Vagina (tissue), 2 donors: ENCODE results near the gene NUP205. TPM values are rescaled to one million over a fixed set of nuclear protein-coding genes. Genes with fewer than 3 reads are reported as not detected.
"Not testable (repeated sequence)": the region's sequence is repeated elsewhere in the genome, so short reads cannot be mapped to it uniquely, and the experiment has no call there.

Source experiments
- DNase-seq, 2 donors: peaks; one replicate each; pipeline ENCODE4 v3.0.0-alpha.2; 2017; ENCODE audit errors: extremely low spot score in 2 of 2
- H3K27ac ChIP-seq: fragments of 200-600 bp; sonication (generic); one replicate; pipeline ENCODE4 v1.5.1; 2019
- H3K27me3 ChIP-seq: fragments of 200-600 bp; sonication (generic); one replicate; pipeline ENCODE4 v1.5.1; 2019
- H3K36me3 ChIP-seq, 2 donors: fragments of 200-600 bp; sonication (generic); one replicate each; pipeline ENCODE4 v1.5.1; 2017 to 2019
- H3K4me1 ChIP-seq: fragments of 200-600 bp; sonication (generic); one replicate; pipeline ENCODE4 v1.5.1; 2019
- H3K4me3 ChIP-seq, 2 donors: fragments of 200-600 bp; sonication (generic); 1 replicate in 1 of 2; 2 replicates in 1 of 2; pipeline ENCODE4 v1.5.1; 2016 to 2019
- H3K9me3 ChIP-seq: fragments of 200-600 bp; sonication (generic); one replicate; pipeline ENCODE4 v1.5.1; 2019
- CTCF ChIP-seq, 3 experiments: fragments of 450-650 bp in 2 of 3; fragments of 200-600 bp in 1 of 3; sonication (generic) in 1 of 3; IDR thresholded peaks; one replicate each; pipeline ENCODE4 v1.5.1; 2017 to 2019; ENCODE audit warnings: antibody characterized with exemption in 3 of 3, mild to moderate bottlenecking in 2 of 3, moderate library complexity in 2 of 3
- POLR2A ChIP-seq, 2 donors: fragments of 450-650 bp; IDR thresholded peaks; one replicate each; pipeline ENCODE4 v1.6.1; 2017; ENCODE audit warnings: antibody characterized with exemption in 2 of 2, mild to moderate bottlenecking in 2 of 2, moderate library complexity in 2 of 2
- POLR2AphosphoS5 ChIP-seq, 2 donors: sonication (generic); formaldehyde crosslinking; IDR thresholded peaks; one replicate each; pipeline ENCODE4 v1.9.0; 2017; ENCODE audit warnings: antibody characterized with exemption in 2 of 2, mild to moderate bottlenecking in 2 of 2, low read depth in 1 of 2; ENCODE audit not compliant: insufficient read depth in 1 of 2
- intact Hi-C: fragments of 100-400 bp; cut with DNase I; formaldehyde crosslinking; loops from one replicate; pipeline ENCODE4 v1.15.1; 2023
- total RNA-seq: library from RNA; depleted of rRNA; stranded (reverse); fragments of >200 nt; gene quantifications from one replicate; pipeline ENCODE4 v1.2.3, GENCODE V29; 2016

Gene NUP205
- total RNA-seq, 1 donor from 2014 or later = 28.2 TPM

GRCh38 chr7:135665042-135665441 lies 107.3 kb downstream of the NUP205 start:
- DNase-seq = no peak
- no peaks in the 10 kb centered on the region for H3K27me3 ChIP-seq
- H3K27ac ChIP-seq = no peak overlapping the region
- H3K4me1 ChIP-seq = peaks cover 42% of the 10 kb centered on the region
- H3K4me3 ChIP-seq = no peak overlapping the region
- TF ChIP-seq POLR2A (IDR thresholded peaks at IDR 0.05) (no peak), CTCF (IDR thresholded peaks at IDR 0.05) (no peak), POLR2AphosphoS5 (IDR thresholded peaks at IDR 0.05; ENCODE audit: insufficient read depth in 1 of 2, low read depth in 1 of 2) (no peak)
- no peaks in the 10 kb centered on the region for H3K36me3 ChIP-seq
- intact Hi-C loops = loop anchor here (10.0 kb wide), 1 partner anchor 340 kb away; no protein-coding TSS in a partner anchor
- H3K9me3 ChIP-seq = no peaks in the 10 kb centered on the region

- H3K4me3 ChIP-seq = no peak overlapping the region
- intact Hi-C loops = loop anchor here (10.0 kb wide), 1 partner anchor 339 kb away; no protein-coding TSS in a partner anchor
- DNase-seq = no peak
- H3K36me3 ChIP-seq = no peaks in the 10 kb centered on the region
- no peak for TF ChIP-seq POLR2AphosphoS5 (IDR thresholded peaks at IDR 0.05; ENCODE audit: insufficient read depth in 1 of 2, low read depth in 1 of 2)
- TF ChIP-seq POLR2A (IDR thresholded peaks at IDR 0.05) = no peak
- TF ChIP-seq CTCF (IDR thresholded peaks at IDR 0.05) = no peak
- H3K4me1 ChIP-seq = peaks cover 53% of the 10 kb centered on the region
- no peaks in the 10 kb centered on the region for H3K27me3 ChIP-seq
- H3K27ac ChIP-seq = no peak overlapping the region
- H3K9me3 ChIP-seq = no peaks in the 10 kb centered on the region
Measured at GRCh38 chr7:135666156-135666555, 108.4 kb downstream of the NUP205 start.

DNA sequence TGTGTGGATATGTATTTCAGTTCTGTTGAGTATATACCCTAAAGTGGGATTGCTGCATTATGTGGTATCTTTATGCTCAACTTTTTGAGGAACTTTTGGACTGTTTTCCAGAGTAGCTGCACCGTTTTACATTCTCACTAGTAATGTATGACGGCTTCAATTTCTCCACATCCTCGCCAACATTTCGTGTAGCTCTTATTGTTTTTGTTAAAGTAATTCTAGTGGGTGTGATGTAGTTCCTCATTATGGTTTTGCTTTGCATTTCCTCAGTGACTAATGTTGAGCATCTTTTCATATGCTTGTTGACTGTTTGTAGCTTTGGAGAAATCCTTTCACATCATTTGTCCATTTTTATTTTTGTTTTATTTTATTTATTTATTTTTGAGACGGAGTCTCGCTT lies 109.1 kb downstream of the NUP205 start:
- Histone ChIP-seq H3K27me3 (no peaks in the 10 kb centered on the region), H3K4me1 (peaks cover 55% of the 10 kb centered on the region), H3K4me3 (no peak overlapping the region), H3K36me3 (no peaks in the 10 kb centered on the region), H3K27ac (no peak overlapping the region), H3K9me3 (no peaks in the 10 kb centered on the region)
- intact Hi-C loops = loop anchor here (10.0 kb wide), 1 partner anchor 338 kb away; no protein-coding TSS in a partner anchor
- TF ChIP-seq POLR2AphosphoS5 (IDR thresholded peaks at IDR 0.05; ENCODE audit: insufficient read depth in 1 of 2, low read depth in 1 of 2) (no peak), CTCF (IDR thresholded peaks at IDR 0.05) (no peak), POLR2A (IDR thresholded peaks at IDR 0.05) (no peak)
- DNase-seq = no peak

DNA sequence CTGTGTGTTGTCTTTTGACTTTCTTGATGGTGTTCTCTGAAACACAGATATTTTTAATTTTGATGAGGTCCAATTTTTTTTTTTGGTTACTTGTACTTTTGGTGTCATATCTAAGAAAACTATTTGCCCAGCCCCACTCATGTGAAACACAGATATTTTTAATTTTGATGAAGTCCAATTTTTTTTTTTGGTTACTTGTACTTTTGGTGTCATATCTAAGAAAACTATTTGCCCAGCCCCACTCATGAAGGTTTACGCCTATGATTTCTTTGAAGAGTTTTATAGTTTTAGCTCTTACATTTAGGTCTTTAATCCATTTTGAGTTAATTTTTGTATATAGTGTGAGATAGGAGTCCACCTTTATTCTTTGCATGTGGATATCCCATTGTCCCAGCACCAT lies 109.9 kb downstream of the NUP205 start:
- DNase-seq, H3K36me3 ChIP-seq, H3K4me3 ChIP-seq, H3K27ac ChIP-seq, H3K9me3 ChIP-seq, H3K27me3 ChIP-seq: not testable (repeated sequence)
- intact Hi-C loops = loop anchor here (10.0 kb wide), 1 partner anchor 337 kb away; no protein-coding TSS in a partner anchor
- H3K4me1 ChIP-seq = peaks cover 56% of the 10 kb centered on the region

DNA sequence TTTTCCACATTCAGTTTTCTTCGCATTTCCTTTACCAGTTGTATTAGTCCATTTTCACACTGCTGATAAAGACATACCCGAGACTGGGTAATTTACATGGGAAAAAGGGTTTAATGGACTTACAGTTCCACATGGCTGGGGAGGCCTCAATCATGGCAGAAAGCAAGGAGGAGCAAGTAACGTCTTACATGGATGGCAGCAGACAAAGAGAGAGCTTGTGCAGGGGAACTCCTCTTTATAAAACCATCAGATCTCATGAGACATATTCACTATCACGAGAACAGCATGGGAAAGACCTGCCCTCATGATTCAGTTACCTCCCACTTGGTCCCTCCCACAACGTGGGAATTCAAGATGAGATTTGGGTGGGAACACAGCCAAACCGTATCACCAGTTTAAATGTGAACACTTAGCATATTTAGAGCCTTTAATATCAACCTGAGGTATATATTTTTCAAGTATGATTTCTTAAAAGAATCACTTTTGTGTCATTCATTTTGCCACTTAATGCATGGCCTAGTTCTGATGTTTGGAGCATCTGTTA lies 111.2 kb downstream of the NUP205 start:
- not testable (repeated sequence) for H3K36me3 ChIP-seq, H3K27me3 ChIP-seq, DNase-seq, H3K9me3 ChIP-seq, H3K27ac ChIP-seq, H3K4me3 ChIP-seq
- peaks cover 57% of the 10 kb centered on the region for H3K4me1 ChIP-seq
- intact Hi-C loops = loop anchor here (10.0 kb wide), 1 partner anchor 336 kb away; no protein-coding TSS in a partner anchor

GRCh38 chr7:135669774-135670173 lies 112.1 kb downstream of the NUP205 start:
- H3K9me3 ChIP-seq = no peaks in the 10 kb centered on the region

More at GRCh38 chr7:135669774-135670173, 112.1 kb downstream of the NUP205 start:
- no peak for DNase-seq
- Histone ChIP-seq H3K27me3 (no peaks in the 10 kb centered on the region), H3K4me1 (peaks cover 52% of the 10 kb centered on the region), H3K4me3 (no peak overlapping the region), H3K36me3 (no peaks in the 10 kb centered on the region), H3K27ac (no peak overlapping the region)
- TF ChIP-seq CTCF (IDR thresholded peaks at IDR 0.05) = no peak
- no peak for TF ChIP-seq POLR2A (IDR thresholded peaks at IDR 0.05)
- no peak for TF ChIP-seq POLR2AphosphoS5 (IDR thresholded peaks at IDR 0.05; ENCODE audit: insufficient read depth in 1 of 2, low read depth in 1 of 2)
- intact Hi-C loops = loop anchor here (10.0 kb wide), 1 partner anchor 335 kb away; no protein-coding TSS in a partner anchor
